ENCODE data around the gene HNF1B. TPM values are rescaled to one million over a fixed set of nuclear protein-coding genes. Genes with fewer than 3 reads are reported as not detected.

Gene HNF1B
- total RNA-seq, 1 experiment from 2014 or later = not detected

GRCh38 chr17:37762666-37763065 lies 17.8 kb upstream of the HNF1B start:
- no peak for DNase-seq (ENCODE audit: extremely low read depth, low read depth)

- DNase-seq (ENCODE audit: extremely low read depth, low read depth) = no peak
Measured at GRCh38 chr17:37761961-37762360, 17.1 kb upstream of the HNF1B start.

GRCh38 chr17:37761059-37761458 lies 16.2 kb upstream of the HNF1B start:
- DNase-seq (ENCODE audit: extremely low read depth, low read depth) = no peak

GRCh38 chr17:37759014-37759637 lies 14.3 kb upstream of the HNF1B start:
- DNase-seq (ENCODE audit: extremely low read depth, low read depth) = no peak

GRCh38 chr17:37756051-37756450 lies 11.2 kb upstream of the HNF1B start:
- DNase-seq (ENCODE audit: extremely low read depth, low read depth) = no peak

- DNase-seq (ENCODE audit: extremely low read depth, low read depth) = no peak
Measured at GRCh38 chr17:37755455-37755854, 10.6 kb upstream of the HNF1B start.

- DNase-seq (ENCODE audit: extremely low read depth, low read depth) = no peak
Measured at GRCh38 chr17:37754363-37754762, 9.5 kb upstream of the HNF1B start.

- no peak for DNase-seq (ENCODE audit: extremely low read depth, low read depth)
Measured at GRCh38 chr17:37752482-37752881, 7.6 kb upstream of the HNF1B start.

GRCh38 chr17:37750768-37751475 lies 6.1 kb upstream of the HNF1B start:
- DNase-seq (ENCODE audit: extremely low read depth, low read depth) = no peak

- DNase-seq (ENCODE audit: extremely low read depth, low read depth) = no peak
Measured at GRCh38 chr17:37750292-37750691, 5.4 kb upstream of the HNF1B start.

- no peak for DNase-seq (ENCODE audit: extremely low read depth, low read depth)
Measured at GRCh38 chr17:37747222-37747621, 2.4 kb upstream of the HNF1B start.

GRCh38 chr17:37746617-37747016 lies 1.8 kb upstream of the HNF1B start:
- DNase-seq (ENCODE audit: extremely low read depth, low read depth) = no peak

- no peak for DNase-seq (ENCODE audit: extremely low read depth, low read depth)
Measured at GRCh38 chr17:37745801-37746426, 1.1 kb upstream of the HNF1B start.

- DNase-seq (ENCODE audit: extremely low read depth, low read depth) = no peak
Measured at GRCh38 chr17:37744633-37744927, 279 bp downstream of the HNF1B start.

GRCh38 chr17:37743875-37744632 lies 805 bp downstream of the HNF1B start:
- no peak for DNase-seq (ENCODE audit: extremely low read depth, low read depth)

- DNase-seq (ENCODE audit: extremely low read depth, low read depth) = no peak
Measured at GRCh38 chr17:37743612-37743874, 1.3 kb downstream of the HNF1B start.

- DNase-seq (ENCODE audit: extremely low read depth, low read depth) = no peak
Measured at GRCh38 chr17:37742762-37743611, 1.9 kb downstream of the HNF1B start.

- DNase-seq (ENCODE audit: extremely low read depth, low read depth) = no peak
Measured at GRCh38 chr17:37742116-37742761, 2.6 kb downstream of the HNF1B start.

- DNase-seq (ENCODE audit: extremely low read depth, low read depth) = no peak
Measured at GRCh38 chr17:37741341-37742115, 3.3 kb downstream of the HNF1B start.

- no peak for DNase-seq (ENCODE audit: extremely low read depth, low read depth)
Measured at GRCh38 chr17:37740915-37741314, 3.9 kb downstream of the HNF1B start.
